HG03108 (cell line): ENCODE data around the gene GNL2.

Source experiments
- ATAC-seq: cut with Tn5 transposase; IDR thresholded peaks from one replicate; pipeline ENCODE4 v1.9.1; 2021; ENCODE audit warnings: moderate library complexity; ENCODE audit not compliant: unreplicated experiment

The GNL2 gene

GRCh38 chr1:37517569-37517968, 78.2 kb downstream of the GNL2 start:
- ATAC-seq: no peak
